ENCODE results near the gene RAB8B. TPM values are rescaled to one million over a fixed set of nuclear protein-coding genes. Genes with fewer than 3 reads are reported as not detected.

RAB8B gene
- total RNA-seq, 4 donors from 2014 or later, result 11.0 to 12.9 (median 12.5) TPM

- peaks cover 5% of the 10 kb centered on the region for H3K4me1 ChIP-seq
- TF ChIP-seq CTCF (IDR thresholded peaks at IDR 0.05) (no peak), POLR2AphosphoS5 (IDR thresholded peaks at IDR 0.05) (no peak), POLR2A (IDR thresholded peaks at IDR 0.05) (no peak), EP300 (IDR thresholded peaks at IDR 0.05) (no peak)
- H3K9me3 ChIP-seq, result no peaks in the 10 kb centered on the region
- no peak overlapping the region for H3K4me3 ChIP-seq
- no peak overlapping the region for H3K27ac ChIP-seq
- 91% methylated on average over 5 of the region's 5 CpGs for WGBS
- DNase-seq (ENCODE audit: low spot score in 2 of 2), result no peak
- peaks cover 41% of the 10 kb centered on the region for H3K36me3 ChIP-seq
- no peaks in the 10 kb centered on the region for H3K27me3 ChIP-seq
These were observed 71.4 kb downstream of the RAB8B start for GRCh38 chr15:63260791-63261190.

DNA sequence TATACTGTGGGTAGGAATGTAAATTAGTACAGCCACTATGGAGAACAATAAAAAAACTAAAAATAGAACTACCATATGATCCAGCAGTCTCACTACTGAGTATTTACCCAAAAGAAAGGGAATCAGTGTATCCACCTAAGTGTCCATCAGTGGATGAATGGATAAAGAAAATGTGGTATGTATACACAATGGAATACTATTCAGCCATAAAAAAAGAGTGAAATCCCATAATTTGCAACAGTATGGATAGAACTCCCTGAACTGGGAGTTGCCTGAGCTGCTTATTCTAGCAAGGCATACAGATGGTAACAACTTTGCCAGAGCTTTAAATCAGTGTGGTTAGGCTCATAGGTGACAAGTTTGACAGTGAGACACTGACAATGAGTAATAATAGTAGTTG, 71.9 kb downstream of the RAB8B start:
- peaks cover 41% of the 10 kb centered on the region for H3K36me3 ChIP-seq
- no peaks in the 10 kb centered on the region for H3K9me3 ChIP-seq
- no peak for TF ChIP-seq POLR2AphosphoS5 (IDR thresholded peaks at IDR 0.05)
- no peak overlapping the region for H3K4me3 ChIP-seq
- no peak overlapping the region for H3K27ac ChIP-seq
- no peaks in the 10 kb centered on the region for H3K27me3 ChIP-seq
- DNase-seq (ENCODE audit: low spot score in 2 of 2), result no peak
- peaks cover 4% of the 10 kb centered on the region for H3K4me1 ChIP-seq

GRCh38 chr15:63263519-63263918, 74.1 kb downstream of the RAB8B start:
- Histone ChIP-seq H3K4me3 (no peak overlapping the region), H3K4me1 (no peaks in the 10 kb centered on the region), H3K27ac (no peak overlapping the region), H3K9me3 (no peaks in the 10 kb centered on the region), H3K36me3 (peaks cover 38% of the 10 kb centered on the region), H3K27me3 (no peaks in the 10 kb centered on the region)
- no peak for TF ChIP-seq CTCF (IDR thresholded peaks at IDR 0.05)
- no peak for TF ChIP-seq POLR2AphosphoS5 (IDR thresholded peaks at IDR 0.05)
- no peak for TF ChIP-seq EP300 (IDR thresholded peaks at IDR 0.05)
- TF ChIP-seq POLR2A (IDR thresholded peaks at IDR 0.05), result no peak
- 95% methylated on average over 6 of the region's 6 CpGs for WGBS
- DNase-seq (ENCODE audit: low spot score in 2 of 2), result no peak

DNA sequence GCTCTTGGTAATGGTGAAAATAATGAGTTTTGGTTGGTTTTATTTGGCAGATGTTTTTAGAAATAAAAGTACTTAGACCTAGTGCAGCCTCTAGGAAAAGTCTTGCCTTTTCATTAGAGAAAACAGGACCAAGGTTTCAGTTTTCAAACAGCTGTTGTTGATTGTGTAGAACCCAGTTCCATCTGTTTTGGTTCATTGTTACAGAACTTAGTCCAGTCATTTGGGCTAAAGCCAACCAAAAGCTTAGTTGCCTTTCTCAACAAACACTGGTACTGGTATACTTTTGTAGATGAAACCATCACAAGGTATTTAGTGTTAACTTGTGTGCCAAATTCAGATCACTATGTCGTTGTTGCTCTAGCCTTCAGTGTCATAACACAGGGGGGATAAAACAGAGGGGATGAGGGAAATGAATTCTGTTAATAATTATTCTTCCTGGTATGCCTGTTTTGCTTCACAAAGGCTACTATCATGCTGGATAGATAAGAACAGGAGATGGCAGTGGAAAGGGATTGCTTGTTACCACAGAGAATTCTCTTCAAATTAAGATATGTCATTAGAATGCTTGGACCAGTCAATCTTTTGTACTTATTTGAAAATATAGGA, 75.4 kb downstream of the RAB8B start:
- DNase-seq (ENCODE audit: low spot score in 2 of 2), result no peak
- Histone ChIP-seq H3K27ac (no peak overlapping the region), H3K4me1 (no peaks in the 10 kb centered on the region), H3K27me3 (no peaks in the 10 kb centered on the region), H3K9me3 (no peaks in the 10 kb centered on the region), H3K4me3 (no peak overlapping the region), H3K36me3 (peaks cover 30% of the 10 kb centered on the region)
- TF ChIP-seq POLR2AphosphoS5 (IDR thresholded peaks at IDR 0.05), result no peak
- no peak for TF ChIP-seq POLR2A (IDR thresholded peaks at IDR 0.05)
- TF ChIP-seq EP300 (IDR thresholded peaks at IDR 0.05), result no peak
- no peak for TF ChIP-seq CTCF (IDR thresholded peaks at IDR 0.05)
- 62% methylated on average over 1 of the region's 1 CpG for WGBS

DNA sequence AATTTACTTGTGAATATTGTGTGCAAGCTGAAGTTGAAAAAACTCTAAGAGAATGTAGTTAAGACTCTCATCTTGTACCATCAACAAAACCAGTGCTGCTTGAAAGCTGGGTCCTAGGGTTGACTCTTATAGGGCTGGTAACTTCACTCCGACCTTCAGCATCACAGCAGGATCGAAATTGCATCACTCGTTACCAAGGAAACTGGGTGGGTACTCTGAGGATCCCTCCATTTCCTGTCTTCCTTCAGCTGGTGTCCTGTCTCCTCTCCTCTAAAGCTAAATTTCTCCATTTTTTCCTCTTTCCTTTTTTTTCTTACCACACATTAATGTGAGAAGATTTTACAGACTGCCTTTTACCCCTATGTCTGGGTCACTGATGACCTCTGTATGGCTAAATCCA, 85.0 kb downstream of the RAB8B start:
- no peak overlapping the region for H3K27ac ChIP-seq
- no peak for DNase-seq (ENCODE audit: low spot score in 2 of 2)
- H3K4me1 ChIP-seq, result peaks cover 21% of the 10 kb centered on the region
- WGBS, result 85% methylated on average over 3 of the region's 3 CpGs
- no peaks in the 10 kb centered on the region for H3K9me3 ChIP-seq
- no peaks in the 10 kb centered on the region for H3K27me3 ChIP-seq
- H3K36me3 ChIP-seq, result no peaks in the 10 kb centered on the region
- TF ChIP-seq POLR2A (IDR thresholded peaks at IDR 0.05) (no peak), CTCF (IDR thresholded peaks at IDR 0.05) (no peak), POLR2AphosphoS5 (IDR thresholded peaks at IDR 0.05) (no peak), EP300 (IDR thresholded peaks at IDR 0.05) (no peak)
- H3K4me3 ChIP-seq, result no peak overlapping the region

All from suprapubic skin (tissue), 4 donors.